ENCODE results near the gene EVC.

GRCh38 chr4:5785806-5786680, 75.0 kb downstream of the EVC start:
- TF ChIP-seq, protein P1, sequence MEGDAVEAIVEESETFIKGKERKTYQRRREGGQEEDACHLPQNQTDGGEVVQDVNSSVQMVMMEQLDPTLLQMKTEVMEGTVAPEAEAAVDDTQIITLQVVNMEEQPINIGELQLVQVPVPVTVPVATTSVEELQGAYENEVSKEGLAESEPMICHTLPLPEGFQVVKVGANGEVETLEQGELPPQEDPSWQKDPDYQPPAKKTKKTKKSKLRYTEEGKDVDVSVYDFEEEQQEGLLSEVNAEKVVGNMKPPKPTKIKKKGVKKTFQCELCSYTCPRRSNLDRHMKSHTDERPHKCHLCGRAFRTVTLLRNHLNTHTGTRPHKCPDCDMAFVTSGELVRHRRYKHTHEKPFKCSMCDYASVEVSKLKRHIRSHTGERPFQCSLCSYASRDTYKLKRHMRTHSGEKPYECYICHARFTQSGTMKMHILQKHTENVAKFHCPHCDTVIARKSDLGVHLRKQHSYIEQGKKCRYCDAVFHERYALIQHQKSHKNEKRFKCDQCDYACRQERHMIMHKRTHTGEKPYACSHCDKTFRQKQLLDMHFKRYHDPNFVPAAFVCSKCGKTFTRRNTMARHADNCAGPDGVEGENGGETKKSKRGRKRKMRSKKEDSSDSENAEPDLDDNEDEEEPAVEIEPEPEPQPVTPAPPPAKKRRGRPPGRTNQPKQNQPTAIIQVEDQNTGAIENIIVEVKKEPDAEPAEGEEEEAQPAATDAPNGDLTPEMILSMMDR (conservative IDR thresholded peaks at IDR 0.05 in 1 of 2, IDR thresholded peaks at IDR 0.05 in 1 of 2; ENCODE audit: low read depth in 1 of 2, low read length in 2 of 2), result no peak
- no peak for TF ChIP-seq EZH2 (IDR thresholded peaks at IDR 0.05; ENCODE audit: low read length, missing control alignments)

All from fibroblast of lung (primary cell).